Measurements from ENCODE around the gene RPS18.

- TF ChIP-seq EZH2 (IDR thresholded peaks at IDR 0.05; ENCODE audit: borderline replicate concordance, control insufficient read depth, low read depth, low read length) (no peak), ELK1 (IDR thresholded peaks at IDR 0.05; ENCODE audit: low read depth, low read length) (no peak), GATAD2B (conservative IDR thresholded peaks at IDR 0.05; ENCODE audit: low read depth) (no peak), MXI1 (IDR thresholded peaks at IDR 0.05; ENCODE audit: low read depth, low read length) (0 out of 2 replicates have a peak, but pooled peaks have one; percentile 7), USF1 (IDR thresholded peaks at IDR 0.05; ENCODE audit: borderline replicate concordance, extremely low read length, insufficient read depth, low read depth, low read length) (no peak)
- TF ChIP-seq, protein P1, sequence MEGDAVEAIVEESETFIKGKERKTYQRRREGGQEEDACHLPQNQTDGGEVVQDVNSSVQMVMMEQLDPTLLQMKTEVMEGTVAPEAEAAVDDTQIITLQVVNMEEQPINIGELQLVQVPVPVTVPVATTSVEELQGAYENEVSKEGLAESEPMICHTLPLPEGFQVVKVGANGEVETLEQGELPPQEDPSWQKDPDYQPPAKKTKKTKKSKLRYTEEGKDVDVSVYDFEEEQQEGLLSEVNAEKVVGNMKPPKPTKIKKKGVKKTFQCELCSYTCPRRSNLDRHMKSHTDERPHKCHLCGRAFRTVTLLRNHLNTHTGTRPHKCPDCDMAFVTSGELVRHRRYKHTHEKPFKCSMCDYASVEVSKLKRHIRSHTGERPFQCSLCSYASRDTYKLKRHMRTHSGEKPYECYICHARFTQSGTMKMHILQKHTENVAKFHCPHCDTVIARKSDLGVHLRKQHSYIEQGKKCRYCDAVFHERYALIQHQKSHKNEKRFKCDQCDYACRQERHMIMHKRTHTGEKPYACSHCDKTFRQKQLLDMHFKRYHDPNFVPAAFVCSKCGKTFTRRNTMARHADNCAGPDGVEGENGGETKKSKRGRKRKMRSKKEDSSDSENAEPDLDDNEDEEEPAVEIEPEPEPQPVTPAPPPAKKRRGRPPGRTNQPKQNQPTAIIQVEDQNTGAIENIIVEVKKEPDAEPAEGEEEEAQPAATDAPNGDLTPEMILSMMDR (IDR thresholded peaks at IDR 0.05 in 2 of 3, conservative IDR thresholded peaks at IDR 0.05 in 1 of 3; ENCODE audit: control insufficient read depth in 2 of 3, extremely low read depth in 1 of 3, insufficient read depth in 1 of 3, low read depth in 3 of 3, low read length in 3 of 3): no peak
- TF ChIP-seq, protein P2, sequence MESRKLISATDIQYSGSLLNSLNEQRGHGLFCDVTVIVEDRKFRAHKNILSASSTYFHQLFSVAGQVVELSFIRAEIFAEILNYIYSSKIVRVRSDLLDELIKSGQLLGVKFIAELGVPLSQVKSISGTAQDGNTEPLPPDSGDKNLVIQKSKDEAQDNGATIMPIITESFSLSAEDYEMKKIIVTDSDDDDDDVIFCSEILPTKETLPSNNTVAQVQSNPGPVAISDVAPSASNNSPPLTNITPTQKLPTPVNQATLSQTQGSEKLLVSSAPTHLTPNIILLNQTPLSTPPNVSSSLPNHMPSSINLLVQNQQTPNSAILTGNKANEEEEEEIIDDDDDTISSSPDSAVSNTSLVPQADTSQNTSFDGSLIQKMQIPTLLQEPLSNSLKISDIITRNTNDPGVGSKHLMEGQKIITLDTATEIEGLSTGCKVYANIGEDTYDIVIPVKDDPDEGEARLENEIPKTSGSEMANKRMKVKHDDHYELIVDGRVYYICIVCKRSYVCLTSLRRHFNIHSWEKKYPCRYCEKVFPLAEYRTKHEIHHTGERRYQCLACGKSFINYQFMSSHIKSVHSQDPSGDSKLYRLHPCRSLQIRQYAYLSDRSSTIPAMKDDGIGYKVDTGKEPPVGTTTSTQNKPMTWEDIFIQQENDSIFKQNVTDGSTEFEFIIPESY (IDR thresholded peaks at IDR 0.05): no peak
Observed at GRCh38 chr6:33249732-33250630, 21.9 kb upstream of the RPS18 start.
